ENCODE results near the gene FLYWCH1. TPM values are rescaled to one million over a fixed set of nuclear protein-coding genes. Genes with fewer than 3 reads are reported as not detected.

The FLYWCH1 gene
- total and polyA plus RNA-seq, 2 donors (not counting 3 experiments of a cell fraction or from before 2014, with no cell fraction given) = 32.0 to 51.2 TPM

GRCh38 chr16:2923481-2923880, 11.8 kb downstream of the FLYWCH1 start:
- intact Hi-C loops (cut with micrococcal nuclease) = no loop called here
- no peak overlapping the region for H3K4me2 ChIP-seq (ENCODE audit: insufficient read depth, low read length)
- ChIA-PET CTCF (interaction anchor here (1.8 kb wide), 1 partner anchor 84 kb away, joined by 11 read pairs; no protein-coding TSS in a partner anchor), POLR2A (no interaction called here)
- no peaks in the 10 kb centered on the region for H3K27me3 ChIP-seq (ENCODE audit: control insufficient read depth in 2 of 2, insufficient read depth in 2 of 2, low read length in 2 of 2)
- H2AFZ ChIP-seq (ENCODE audit: low read depth, low read length) = no peak overlapping the region
- no peak overlapping the region for H3K4me3 ChIP-seq (replicated peaks in 1 of 3; ENCODE audit: insufficient read depth in 1 of 3, low read depth in 1 of 3, low read length in 3 of 3)
- TF ChIP-seq MAX (IDR thresholded peaks at IDR 0.05; ENCODE audit: insufficient read depth, insufficient read length) (no peak), POLR2A (IDR thresholded peaks at IDR 0.05; ENCODE audit: low read depth, low read length) (no peak), MYC (IDR thresholded peaks at IDR 0.05; ENCODE audit: low read depth, low read length) (no peak), POLR2AphosphoS5 (IDR thresholded peaks at IDR 0.05; ENCODE audit: insufficient read depth, low read depth, low read length) (no peak), JUN (IDR thresholded peaks at IDR 0.05; ENCODE audit: borderline replicate concordance, insufficient read depth, insufficient read length, low read depth) (no peak), GATA2 (IDR thresholded peaks at IDR 0.05; ENCODE audit: insufficient read depth, insufficient read length, low read depth, low read length) (no peak), EZH2 (IDR thresholded peaks at IDR 0.05; ENCODE audit: borderline replicate concordance, low read depth, low read length, severe bottlenecking) (no peak)
- H3K9me3 ChIP-seq (replicated peaks; ENCODE audit: control insufficient read depth, insufficient read depth, low read length) = no peaks in the 10 kb centered on the region
- peaks cover 2% of the 10 kb centered on the region for H3K79me2 ChIP-seq (ENCODE audit: control insufficient read depth, insufficient read depth, low read length)
- H4K20me1 ChIP-seq (replicated peaks; ENCODE audit: control insufficient read depth, extremely low read depth, insufficient read depth, low read length) = no peaks in the 10 kb centered on the region
- no peaks in the 10 kb centered on the region for H3K9me1 ChIP-seq (replicated peaks; ENCODE audit: control insufficient read depth, extremely low read depth, insufficient read depth, low read length)
- dilution Hi-C loops (cut with MboI; ENCODE audit: extremely low pct_ligation_motif_present, low sequenced_read_pairs) = no loop called here
- peaks cover 5% of the 10 kb centered on the region for H3K4me1 ChIP-seq (ENCODE audit: control insufficient read depth, extremely low read depth, insufficient read depth, low read length)
- no peak overlapping the region for H3K9ac ChIP-seq (replicated peaks; ENCODE audit: extremely low read depth, insufficient read depth, low read length)
- BruUV-seq (replicated peaks) = no TSS peak
- no peak overlapping the region for H3K27ac ChIP-seq (ENCODE audit: insufficient read depth, low read depth, low read length)
- DNase-seq (ENCODE audit: low read depth, low spot score) = no peak
- no peak for FAIRE-seq
- peaks cover 2% of the 10 kb centered on the region in 2 experiments for H3K36me3 ChIP-seq (ENCODE audit: control insufficient read depth in 2 of 2, extremely low read depth in 1 of 2, insufficient read depth in 2 of 2, low read length in 2 of 2)

Measured in endothelial cell of umbilical vein (primary cell).